Activated naive CD8-positive, alpha-beta T cell treated with anti-CD3 and anti-CD28 coated beads, Interleukin-2, amount 10 ng/mL, durations not matched to agents 7 days and 5 days (primary cell): ENCODE data around the gene CCBE1. TPM values are rescaled to one million over a fixed set of nuclear protein-coding genes. Genes with fewer than 3 reads are reported as not detected.

Source experiments
- ATAC-seq: fragments of 150-1000 bp; cut with Tn5 transposase; one replicate; pipeline ENCODE4 v1.10.0; 2021; ENCODE audit warnings: low read depth, moderate library complexity
- POLR2A ChIA-PET: fragments of 350-600 bp; sonication (Branson Sonifier 250); formaldehyde crosslinking; loops from one replicate; lab custom pipeline; 2021; ENCODE audit warnings: antibody characterized with exemption; lab: Charles Lee
- DNase-seq: peaks from one replicate; pipeline ENCODE4 v3.0.0; 2021
- H3K27ac Mint-ChIP-seq: one replicate; pipeline ENCODE4 v1.8.0; 2022; ENCODE audit warnings: mild to moderate bottlenecking, mixed read lengths
- H3K27me3 Mint-ChIP-seq: one replicate; pipeline ENCODE4 v1.8.0; 2022; ENCODE audit warnings: mild to moderate bottlenecking, moderate library complexity, mixed read lengths
- H3K36me3 Mint-ChIP-seq: one replicate; pipeline ENCODE4 v1.8.0; 2021; ENCODE audit warnings: mild to moderate bottlenecking, mixed read lengths
- H3K4me1 Mint-ChIP-seq: one replicate; pipeline ENCODE4 v1.8.0; 2021; ENCODE audit warnings: mixed read lengths
- H3K4me3 Mint-ChIP-seq: one replicate; pipeline ENCODE4 v1.8.0; 2022; ENCODE audit warnings: mild to moderate bottlenecking, moderate library complexity, mixed read lengths
- H3K9me3 Mint-ChIP-seq: one replicate; pipeline ENCODE4 v1.8.0; 2021; ENCODE audit warnings: mixed read lengths
- total RNA-seq, 2 experiments: library from RNA; stranded (reverse); gene quantifications; one replicate each; pipeline ENCODE4 v1.2.3, GENCODE V29; 2021

CCBE1 gene
- total RNA-seq, 2 experiments from 2014 or later = not detected

DNA sequence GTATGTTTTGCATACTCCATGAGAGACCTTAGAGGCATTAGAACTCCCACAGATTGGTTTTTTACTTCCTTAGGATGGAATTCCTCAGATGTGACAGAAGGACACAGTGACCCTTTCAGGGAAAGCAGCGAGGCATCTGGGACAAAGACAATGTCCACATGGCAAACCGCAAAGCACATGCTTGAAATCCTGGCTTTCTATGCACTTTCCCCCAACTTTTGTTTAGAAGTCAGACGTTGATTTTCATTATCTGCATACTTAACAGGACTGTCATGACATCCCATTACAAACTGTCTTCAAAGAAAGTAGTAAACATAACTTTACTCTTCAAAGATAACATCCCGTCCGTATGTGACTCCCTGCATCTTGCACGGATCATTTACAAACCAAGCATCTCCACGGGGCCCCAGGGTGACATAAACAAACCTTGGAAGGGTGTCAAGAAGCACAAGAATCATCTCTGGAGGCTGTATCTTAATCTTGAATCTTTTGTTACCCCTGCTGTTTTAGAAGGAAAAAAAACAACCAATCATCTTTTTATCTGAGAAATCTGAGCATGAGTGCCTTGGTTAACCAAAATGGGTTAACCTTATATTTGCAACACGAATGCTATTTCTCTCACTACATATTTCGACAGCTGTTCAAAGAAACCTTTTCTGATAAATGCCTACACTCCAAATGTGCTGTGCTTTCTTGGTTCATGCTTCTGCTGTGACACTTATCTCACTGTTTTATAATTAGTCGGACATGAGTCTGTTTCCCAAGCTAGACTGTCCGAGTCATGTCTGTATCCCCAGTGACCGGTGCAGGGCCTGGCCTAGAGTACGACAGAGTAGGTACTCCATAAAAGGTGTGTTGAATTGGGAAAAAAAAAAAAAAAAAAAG, 90.8 kb downstream of the CCBE1 start:
- H3K27me3 Mint-ChIP-seq = peaks cover 2% of the 10 kb centered on the region
- no peaks in the 10 kb centered on the region for H3K36me3 Mint-ChIP-seq
- no peaks in the 10 kb centered on the region for H3K9me3 Mint-ChIP-seq
- DNase-seq = no peak
- no peak for ATAC-seq
- POLR2A ChIA-PET = no interaction called here
- no peak overlapping the region for H3K27ac Mint-ChIP-seq
- H3K4me3 Mint-ChIP-seq = no peak overlapping the region
- H3K4me1 Mint-ChIP-seq = no peaks in the 10 kb centered on the region

- H3K36me3 Mint-ChIP-seq = no peaks in the 10 kb centered on the region
- no peak overlapping the region for H3K4me3 Mint-ChIP-seq
- ATAC-seq (no peak), DNase-seq (no peak)
- H3K27ac Mint-ChIP-seq = no peak overlapping the region
- H3K27me3 Mint-ChIP-seq = peaks cover 2% of the 10 kb centered on the region
- H3K9me3 Mint-ChIP-seq = no peaks in the 10 kb centered on the region
- no peaks in the 10 kb centered on the region for H3K4me1 Mint-ChIP-seq
- POLR2A ChIA-PET = no interaction called here
These were observed 91.5 kb downstream of the CCBE1 start for GRCh38 chr18:59605633-59606192.

DNA sequence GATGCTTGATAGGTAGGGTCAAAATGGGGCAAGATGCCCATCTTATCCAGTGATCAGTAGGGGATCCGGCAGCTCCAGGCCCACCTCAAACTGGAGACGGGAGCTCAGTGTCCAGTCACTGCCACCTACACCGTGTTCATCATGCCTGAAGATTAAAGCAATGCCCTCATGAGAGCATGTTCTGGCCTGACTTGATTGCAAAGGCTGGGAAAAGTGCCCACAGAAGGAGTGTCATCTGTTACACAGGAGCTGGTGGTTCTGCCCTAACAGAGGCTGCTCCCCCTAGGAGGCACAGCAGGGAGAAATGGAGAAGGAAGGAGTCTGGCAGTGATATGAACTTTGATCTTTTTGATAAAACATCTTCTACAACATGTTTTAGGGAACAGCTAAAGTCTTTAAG, 92.3 kb downstream of the CCBE1 start:
- Mint-ChIP-seq H3K4me3 (no peak overlapping the region), H3K27me3 (no peaks in the 10 kb centered on the region), H3K9me3 (no peaks in the 10 kb centered on the region), H3K36me3 (no peaks in the 10 kb centered on the region), H3K4me1 (no peaks in the 10 kb centered on the region), H3K27ac (no peak overlapping the region)
- DNase-seq (no peak), ATAC-seq (no peak)
- POLR2A ChIA-PET = no interaction called here

GRCh38 chr18:59597049-59597448, 100.2 kb downstream of the CCBE1 start:
- Mint-ChIP-seq H3K36me3 (no peaks in the 10 kb centered on the region), H3K27ac (no peak overlapping the region), H3K27me3 (peaks cover 5% of the 10 kb centered on the region), H3K9me3 (no peaks in the 10 kb centered on the region), H3K4me1 (no peaks in the 10 kb centered on the region), H3K4me3 (no peak overlapping the region)
- POLR2A ChIA-PET = no interaction called here
- no peak for DNase-seq
- no peak for ATAC-seq

GRCh38 chr18:59593291-59593717, 103.9 kb downstream of the CCBE1 start:
- no peak for ATAC-seq
- Mint-ChIP-seq H3K9me3 (no peaks in the 10 kb centered on the region), H3K4me3 (no peak overlapping the region), H3K36me3 (no peaks in the 10 kb centered on the region), H3K27me3 (peaks cover 4% of the 10 kb centered on the region), H3K4me1 (no peaks in the 10 kb centered on the region), H3K27ac (no peak overlapping the region)
- DNase-seq = no peak
- POLR2A ChIA-PET = no interaction called here

DNA sequence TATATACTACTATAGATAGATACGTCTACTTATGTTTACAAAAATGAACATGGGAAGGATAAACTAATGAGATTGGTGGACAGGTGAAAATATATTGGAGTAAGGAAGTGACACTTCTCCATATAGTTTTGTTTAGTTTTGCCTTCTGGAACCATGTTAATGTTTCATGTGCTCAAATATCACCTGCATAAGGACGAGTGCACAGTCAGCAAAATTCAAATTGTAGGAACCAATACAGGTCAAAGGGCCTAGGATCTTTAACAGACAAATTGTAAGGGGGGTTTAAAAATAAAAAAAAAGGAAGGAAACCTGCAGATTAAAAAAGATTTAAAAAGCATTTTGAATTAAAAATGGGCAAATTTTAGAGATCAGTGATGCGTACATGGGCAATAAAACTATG, 104.6 kb downstream of the CCBE1 start:
- POLR2A ChIA-PET = no interaction called here

DNA sequence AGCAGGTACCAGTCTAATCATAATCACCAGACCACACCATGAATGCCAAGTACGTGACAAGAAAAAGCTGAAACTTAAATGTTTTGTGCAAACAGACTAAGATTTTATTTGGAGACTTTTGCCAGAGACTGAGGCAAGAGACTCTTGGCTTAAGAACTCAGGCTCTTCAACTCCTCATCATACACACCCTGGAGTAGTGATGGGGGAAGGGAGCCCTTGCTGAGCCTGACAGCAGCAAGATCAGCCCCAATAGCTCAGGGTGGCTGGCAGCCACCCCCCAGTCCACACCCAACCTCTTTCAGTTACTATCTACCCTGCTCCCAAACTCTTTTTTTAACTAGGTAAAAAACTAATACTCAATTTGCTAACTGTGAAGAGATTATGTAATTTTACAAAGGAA, 114.8 kb downstream of the CCBE1 start:
- H3K27me3 Mint-ChIP-seq = no peaks in the 10 kb centered on the region
- H3K27ac Mint-ChIP-seq = no peak overlapping the region
- H3K4me3 Mint-ChIP-seq = no peak overlapping the region
- no peak for DNase-seq
- no peaks in the 10 kb centered on the region for H3K36me3 Mint-ChIP-seq
- H3K4me1 Mint-ChIP-seq = no peaks in the 10 kb centered on the region
- POLR2A ChIA-PET = no interaction called here
- ATAC-seq = no peak
- no peaks in the 10 kb centered on the region for H3K9me3 Mint-ChIP-seq

More for the DNA sequence above, 104.6 kb downstream of the CCBE1 start:
- Mint-ChIP-seq H3K36me3 (no peaks in the 10 kb centered on the region), H3K9me3 (no peaks in the 10 kb centered on the region), H3K4me1 (no peaks in the 10 kb centered on the region), H3K27me3 (peaks cover 4% of the 10 kb centered on the region), H3K4me3 (no peak overlapping the region), H3K27ac (no peak overlapping the region)
- DNase-seq (no peak), ATAC-seq (no peak)

GRCh38 chr18:59579509-59579908, 117.7 kb downstream of the CCBE1 start:
- H3K36me3 Mint-ChIP-seq = no peaks in the 10 kb centered on the region
- DNase-seq = no peak
- ATAC-seq = no peak
- H3K4me1 Mint-ChIP-seq = no peaks in the 10 kb centered on the region
- H3K9me3 Mint-ChIP-seq = no peaks in the 10 kb centered on the region
- H3K27me3 Mint-ChIP-seq = peaks cover 4% of the 10 kb centered on the region
- H3K4me3 Mint-ChIP-seq = no peak overlapping the region
- POLR2A ChIA-PET = no interaction called here
- no peak overlapping the region for H3K27ac Mint-ChIP-seq

DNA sequence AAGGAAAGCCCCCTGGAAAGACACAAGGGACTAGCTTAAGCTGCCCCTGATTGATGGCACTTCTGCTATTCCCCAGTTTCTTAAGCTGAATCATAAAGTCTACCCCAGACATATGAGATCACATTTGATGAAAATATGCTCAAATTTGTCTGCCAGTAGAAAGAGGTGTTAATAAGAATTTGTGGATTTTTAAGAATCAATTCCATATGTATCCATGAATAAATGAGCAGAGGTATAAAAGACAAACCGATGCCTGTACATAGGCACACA, 119.9 kb downstream of the CCBE1 start:
- peaks cover 6% of the 10 kb centered on the region for H3K27me3 Mint-ChIP-seq
- H3K4me3 Mint-ChIP-seq = no peak overlapping the region
- H3K4me1 Mint-ChIP-seq = no peaks in the 10 kb centered on the region
- no peak overlapping the region for H3K27ac Mint-ChIP-seq
- H3K9me3 Mint-ChIP-seq = no peaks in the 10 kb centered on the region
- no peaks in the 10 kb centered on the region for H3K36me3 Mint-ChIP-seq
- POLR2A ChIA-PET = no interaction called here
- ATAC-seq (no peak), DNase-seq (no peak)

GRCh38 chr18:59576541-59577385, 120.5 kb downstream of the CCBE1 start:
- ATAC-seq = no peak
- H3K4me3 Mint-ChIP-seq = no peak overlapping the region
- no peak for DNase-seq
- POLR2A ChIA-PET = no interaction called here
- no peaks in the 10 kb centered on the region for H3K4me1 Mint-ChIP-seq
- H3K27me3 Mint-ChIP-seq = peaks cover 6% of the 10 kb centered on the region
- no peaks in the 10 kb centered on the region for H3K9me3 Mint-ChIP-seq
- no peaks in the 10 kb centered on the region for H3K36me3 Mint-ChIP-seq
- no peak overlapping the region for H3K27ac Mint-ChIP-seq

DNA sequence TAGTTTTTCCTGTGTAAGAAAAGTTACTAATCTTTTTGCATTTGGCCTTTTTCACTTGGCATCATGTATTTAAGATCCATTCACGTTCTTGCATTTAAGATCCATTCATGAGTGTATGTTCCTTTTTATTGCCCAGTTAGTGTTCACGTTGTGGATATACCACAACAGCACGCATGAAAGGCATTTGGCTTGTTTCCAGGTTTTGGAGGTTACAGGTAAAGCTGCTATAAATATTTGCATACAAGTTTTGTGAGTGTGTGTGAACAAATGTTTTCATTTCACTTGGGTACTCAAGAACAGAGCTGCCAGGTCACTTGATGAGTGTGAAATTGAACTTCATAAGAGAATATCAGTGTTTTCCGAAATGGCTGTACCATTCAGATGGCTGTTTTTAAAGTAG, 121.2 kb downstream of the CCBE1 start:
- Mint-ChIP-seq H3K4me3 (no peak overlapping the region), H3K27ac (no peak overlapping the region), H3K9me3 (no peaks in the 10 kb centered on the region), H3K36me3 (no peaks in the 10 kb centered on the region), H3K27me3 (peaks cover 6% of the 10 kb centered on the region), H3K4me1 (no peaks in the 10 kb centered on the region)
- POLR2A ChIA-PET = interaction anchor here (0.5 kb wide), 1 partner anchor 19 kb away, joined by 4 read pairs; no protein-coding TSS in a partner anchor
- ATAC-seq (no peak), DNase-seq (no peak)

- Mint-ChIP-seq H3K9me3 (no peaks in the 10 kb centered on the region), H3K36me3 (no peaks in the 10 kb centered on the region), H3K27me3 (peaks cover 6% of the 10 kb centered on the region), H3K4me3 (no peak overlapping the region), H3K4me1 (no peaks in the 10 kb centered on the region), H3K27ac (no peak overlapping the region)
- POLR2A ChIA-PET = no interaction called here
- no peak for ATAC-seq
- no peak for DNase-seq
These were observed 123.3 kb downstream of the CCBE1 start for GRCh38 chr18:59573962-59574361.

DNA sequence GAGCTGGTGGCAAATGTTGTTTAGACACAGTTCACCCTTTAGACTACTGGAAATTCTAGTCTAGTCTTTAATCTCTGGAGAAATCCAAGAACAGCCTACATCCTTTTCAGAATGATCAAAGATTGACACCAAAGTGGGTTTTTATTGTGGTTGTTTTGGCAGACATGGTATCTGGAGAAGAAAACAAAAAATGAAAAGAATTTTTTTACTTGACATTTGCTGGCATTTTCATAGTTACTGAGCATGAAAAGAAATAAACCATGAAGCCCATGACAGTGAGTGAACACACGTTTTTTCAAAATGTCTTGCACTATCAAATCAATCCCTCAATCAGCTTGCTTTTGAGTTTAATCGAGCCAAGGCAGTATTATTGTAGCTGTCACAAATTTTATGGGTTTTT, 125.3 kb downstream of the CCBE1 start:
- no peak for ATAC-seq
- peaks cover 6% of the 10 kb centered on the region for H3K27me3 Mint-ChIP-seq
- no peaks in the 10 kb centered on the region for H3K9me3 Mint-ChIP-seq
- H3K36me3 Mint-ChIP-seq = no peaks in the 10 kb centered on the region
- no peaks in the 10 kb centered on the region for H3K4me1 Mint-ChIP-seq
- POLR2A ChIA-PET = no interaction called here
- H3K27ac Mint-ChIP-seq = no peak overlapping the region
- no peak for DNase-seq
- no peak overlapping the region for H3K4me3 Mint-ChIP-seq

GRCh38 chr18:59570796-59571195, 126.4 kb downstream of the CCBE1 start:
- no peak for ATAC-seq
- H3K27me3 Mint-ChIP-seq = peaks cover 6% of the 10 kb centered on the region
- H3K36me3 Mint-ChIP-seq = no peaks in the 10 kb centered on the region

More at GRCh38 chr18:59570796-59571195, 126.4 kb downstream of the CCBE1 start:
- Mint-ChIP-seq H3K4me1 (no peaks in the 10 kb centered on the region), H3K9me3 (no peaks in the 10 kb centered on the region), H3K27ac (no peak overlapping the region), H3K4me3 (no peak overlapping the region)
- POLR2A ChIA-PET = no interaction called here
- DNase-seq = no peak
